D721Med (cell line): ENCODE results near the gene P4HA2.
"Not testable (repeated sequence)": the region's sequence is repeated elsewhere in the genome, so short reads cannot be mapped to it uniquely, and the experiment has no call there.

Source experiments
- DNase-seq: peaks from one replicate; pipeline ENCODE4 v3.0.0; 2011; ENCODE audit warnings: low spot score; ENCODE audit not compliant: insufficient read length
- FAIRE-seq: peaks from 2 replicates; lab custom pipeline; 2011; peaks lifted over from hg19 to GRCh38; lab: Jason Lieb, UNC
- CTCF ChIP-seq: IDR thresholded peaks from 2 replicates; pipeline ENCODE4 v1.5.1; 2012; ENCODE audit warnings: mild to moderate bottlenecking, control low read depth; ENCODE audit not compliant: insufficient read depth; ENCODE audit errors: missing control alignments

The P4HA2 gene

GRCh38 chr5:132156413-132156812 lies 71.2 kb downstream of the P4HA2 start:
- no peak for TF ChIP-seq CTCF
- DNase-seq (no peak), FAIRE-seq (no peak)

- no peak for FAIRE-seq
- TF ChIP-seq CTCF: no peak
- DNase-seq: no peak
These were observed 77.1 kb downstream of the P4HA2 start for GRCh38 chr5:132150565-132150964.

DNA sequence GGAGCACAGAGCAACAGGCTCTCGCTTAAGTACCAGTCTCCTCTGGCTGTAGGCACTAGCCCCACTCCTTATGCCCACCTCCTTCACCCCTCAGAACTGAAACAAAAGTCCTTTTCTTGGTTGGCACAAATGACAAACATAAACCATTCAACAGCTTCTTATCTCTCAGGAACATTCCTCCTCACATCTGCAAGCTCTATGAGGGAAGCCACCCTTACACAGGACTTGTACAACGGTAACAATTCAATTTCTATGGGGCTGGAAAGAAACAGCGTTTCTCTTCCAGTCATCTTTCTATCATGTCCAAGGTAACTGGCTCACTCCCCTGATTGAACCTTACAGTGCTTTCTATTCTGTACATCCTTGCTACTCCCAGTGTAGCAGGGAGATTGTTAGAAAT lies 80.0 kb downstream of the P4HA2 start:
- DNase-seq: no peak
- TF ChIP-seq CTCF: no peak
- FAIRE-seq: no peak

DNA sequence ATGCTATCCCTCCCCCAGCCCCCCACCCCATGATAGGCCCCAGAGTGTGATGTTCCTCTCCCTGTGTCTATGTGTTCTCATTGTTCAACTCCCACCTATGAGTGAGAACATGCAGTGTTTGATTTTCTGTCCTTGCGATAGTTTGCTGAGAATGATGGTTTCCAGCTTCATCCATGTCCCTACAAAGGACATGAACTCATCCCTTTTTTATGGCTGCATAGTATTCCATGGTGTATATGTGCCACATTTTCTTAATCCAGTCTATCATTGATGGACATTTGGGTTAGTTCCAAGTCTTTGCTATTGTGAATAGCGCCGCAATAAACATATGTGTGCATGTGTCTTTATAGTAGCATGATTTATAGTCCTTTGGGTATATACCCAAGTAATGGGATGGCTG lies 82.3 kb downstream of the P4HA2 start:
- DNase-seq, FAIRE-seq: not testable (repeated sequence)

GRCh38 chr5:132143148-132143547 lies 84.5 kb downstream of the P4HA2 start:
- DNase-seq (no peak), FAIRE-seq (no peak)
- TF ChIP-seq CTCF: no peak

GRCh38 chr5:132142459-132142858 lies 85.2 kb downstream of the P4HA2 start:
- DNase-seq: no peak
- no peak for FAIRE-seq
- TF ChIP-seq CTCF: no peak
